ENCODE measurements around the gene PRR15L.

DNA sequence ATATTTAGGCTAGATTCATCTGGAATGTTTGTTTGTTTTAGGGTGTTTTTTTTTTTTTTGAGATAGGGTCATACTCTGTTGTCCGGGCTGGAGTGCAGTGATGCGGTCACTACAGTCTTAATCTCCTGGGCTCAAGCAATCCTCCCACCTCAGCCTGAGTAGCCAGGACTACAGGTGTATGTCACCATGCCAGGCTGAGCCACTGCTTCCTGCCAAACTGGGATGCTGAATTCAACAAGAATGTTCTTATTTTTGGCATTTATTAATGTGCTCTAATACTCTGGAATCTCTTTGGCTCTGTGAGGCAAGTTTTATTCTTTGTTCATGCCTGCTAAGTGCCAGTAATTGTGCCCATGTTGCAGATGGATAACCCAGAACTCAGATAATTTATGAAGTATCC lies 40.1 kb downstream of the PRR15L start:
- no peak for TF ChIP-seq EZH2 (IDR thresholded peaks at IDR 0.05; ENCODE audit: insufficient read depth, poor library complexity, severe bottlenecking)
- no peak for TF ChIP-seq EZH2phosphoT487 (IDR thresholded peaks at IDR 0.05; ENCODE audit: insufficient read depth, low read depth)

Data from GM23248 (cell line).